Measurements from ENCODE around the gene CLEC4E.

The CLEC4E gene

GRCh38 chr12:8549381-8549780 is 8.7 kb upstream of the CLEC4E start:
- TF ChIP-seq FOXP2 (optimal IDR thresholded peaks at IDR 0.05; ENCODE audit: borderline replicate concordance, extremely low read depth, extremely low read length, insufficient read depth): no peak

- TF ChIP-seq POLR2AphosphoS5 (IDR thresholded peaks at IDR 0.05; ENCODE audit: low read depth, low read length): no peak
- no peak for TF ChIP-seq TAF1 (IDR thresholded peaks at IDR 0.05; ENCODE audit: borderline replicate concordance, insufficient read depth, low read length)
- TF ChIP-seq SIN3A (IDR thresholded peaks at IDR 0.05; ENCODE audit: borderline replicate concordance, insufficient read depth, low read length): no peak
- no peak for TF ChIP-seq FOXP2 (optimal IDR thresholded peaks at IDR 0.05; ENCODE audit: borderline replicate concordance, extremely low read depth, extremely low read length, insufficient read depth)
- TF ChIP-seq REST (IDR thresholded peaks at IDR 0.05; ENCODE audit: insufficient read depth in 1 of 2, low read depth in 2 of 2, low read length in 2 of 2): no peak
These were observed 7.5 kb upstream of the CLEC4E start for GRCh38 chr12:8548192-8548591.

- no peak for TF ChIP-seq POLR2AphosphoS5 (IDR thresholded peaks at IDR 0.05; ENCODE audit: low read depth, low read length)
- TF ChIP-seq TAF1 (IDR thresholded peaks at IDR 0.05; ENCODE audit: borderline replicate concordance, insufficient read depth, low read length): no peak
- TF ChIP-seq REST (IDR thresholded peaks at IDR 0.05; ENCODE audit: insufficient read depth in 1 of 2, low read depth in 2 of 2, low read length in 2 of 2): no peak
- no peak for TF ChIP-seq SIN3A (IDR thresholded peaks at IDR 0.05; ENCODE audit: borderline replicate concordance, insufficient read depth, low read length)
- TF ChIP-seq FOXP2 (optimal IDR thresholded peaks at IDR 0.05; ENCODE audit: borderline replicate concordance, extremely low read depth, extremely low read length, insufficient read depth): no peak
These were observed 6.9 kb upstream of the CLEC4E start for GRCh38 chr12:8547645-8548044.

GRCh38 chr12:8546591-8546990 is 5.9 kb upstream of the CLEC4E start:
- TF ChIP-seq REST (IDR thresholded peaks at IDR 0.05; ENCODE audit: insufficient read depth in 1 of 2, low read depth in 2 of 2, low read length in 2 of 2) (no peak), SIN3A (IDR thresholded peaks at IDR 0.05; ENCODE audit: borderline replicate concordance, insufficient read depth, low read length) (no peak), FOXP2 (optimal IDR thresholded peaks at IDR 0.05; ENCODE audit: borderline replicate concordance, extremely low read depth, extremely low read length, insufficient read depth) (no peak), TAF1 (IDR thresholded peaks at IDR 0.05; ENCODE audit: borderline replicate concordance, insufficient read depth, low read length) (no peak), POLR2AphosphoS5 (IDR thresholded peaks at IDR 0.05; ENCODE audit: low read depth, low read length) (no peak)

- no peak for TF ChIP-seq POLR2AphosphoS5 (IDR thresholded peaks at IDR 0.05; ENCODE audit: low read depth, low read length)
- TF ChIP-seq TAF1 (IDR thresholded peaks at IDR 0.05; ENCODE audit: borderline replicate concordance, insufficient read depth, low read length): no peak
- TF ChIP-seq SIN3A (IDR thresholded peaks at IDR 0.05; ENCODE audit: borderline replicate concordance, insufficient read depth, low read length): no peak
- TF ChIP-seq REST (IDR thresholded peaks at IDR 0.05; ENCODE audit: insufficient read depth in 1 of 2, low read depth in 2 of 2, low read length in 2 of 2): no peak
These were observed 3.6 kb upstream of the CLEC4E start for GRCh38 chr12:8544295-8544694.
